C4-2B (cell line): ENCODE results near the gene KCNQ5.

Experiments
- H3K27ac ChIP-seq: fragments of 450-650 bp; 2 replicates; pipeline ENCODE4 v1.5.1; 2017
- ZFX ChIP-seq: fragments of 450-650 bp; IDR thresholded peaks from 2 replicates; pipeline ENCODE4 v1.6.1; 2017
- TF ChIP-seq, protein P1 (sequence below): fragments of 450-650 bp; conservative IDR thresholded peaks from 2 replicates; pipeline ENCODE4 v1.5.1; 2017; ENCODE audit warnings: mild to moderate bottlenecking

Gene KCNQ5

DNA sequence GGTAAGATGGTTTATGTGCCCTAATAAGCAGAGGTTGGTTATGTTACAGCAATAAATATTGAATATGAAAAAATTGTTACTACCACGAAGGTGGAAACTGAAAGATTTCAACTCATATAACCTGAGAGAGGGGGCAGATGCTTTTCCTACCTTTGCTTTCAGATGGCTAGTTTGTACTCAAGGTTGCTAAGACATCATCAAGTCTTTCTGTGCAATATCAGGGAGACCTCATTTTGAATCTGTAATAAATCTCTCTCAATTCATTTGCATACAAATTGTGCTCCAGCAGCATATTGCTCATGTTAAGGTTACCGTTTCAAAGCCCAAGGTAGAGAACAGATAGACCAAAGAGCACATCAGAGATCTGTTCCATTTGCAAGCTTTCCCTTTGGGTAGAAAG is 383.0 kb downstream of the KCNQ5 start:
- TF ChIP-seq ZFX, result no peak
- TF ChIP-seq, protein P1, sequence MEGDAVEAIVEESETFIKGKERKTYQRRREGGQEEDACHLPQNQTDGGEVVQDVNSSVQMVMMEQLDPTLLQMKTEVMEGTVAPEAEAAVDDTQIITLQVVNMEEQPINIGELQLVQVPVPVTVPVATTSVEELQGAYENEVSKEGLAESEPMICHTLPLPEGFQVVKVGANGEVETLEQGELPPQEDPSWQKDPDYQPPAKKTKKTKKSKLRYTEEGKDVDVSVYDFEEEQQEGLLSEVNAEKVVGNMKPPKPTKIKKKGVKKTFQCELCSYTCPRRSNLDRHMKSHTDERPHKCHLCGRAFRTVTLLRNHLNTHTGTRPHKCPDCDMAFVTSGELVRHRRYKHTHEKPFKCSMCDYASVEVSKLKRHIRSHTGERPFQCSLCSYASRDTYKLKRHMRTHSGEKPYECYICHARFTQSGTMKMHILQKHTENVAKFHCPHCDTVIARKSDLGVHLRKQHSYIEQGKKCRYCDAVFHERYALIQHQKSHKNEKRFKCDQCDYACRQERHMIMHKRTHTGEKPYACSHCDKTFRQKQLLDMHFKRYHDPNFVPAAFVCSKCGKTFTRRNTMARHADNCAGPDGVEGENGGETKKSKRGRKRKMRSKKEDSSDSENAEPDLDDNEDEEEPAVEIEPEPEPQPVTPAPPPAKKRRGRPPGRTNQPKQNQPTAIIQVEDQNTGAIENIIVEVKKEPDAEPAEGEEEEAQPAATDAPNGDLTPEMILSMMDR, result no peak

DNA sequence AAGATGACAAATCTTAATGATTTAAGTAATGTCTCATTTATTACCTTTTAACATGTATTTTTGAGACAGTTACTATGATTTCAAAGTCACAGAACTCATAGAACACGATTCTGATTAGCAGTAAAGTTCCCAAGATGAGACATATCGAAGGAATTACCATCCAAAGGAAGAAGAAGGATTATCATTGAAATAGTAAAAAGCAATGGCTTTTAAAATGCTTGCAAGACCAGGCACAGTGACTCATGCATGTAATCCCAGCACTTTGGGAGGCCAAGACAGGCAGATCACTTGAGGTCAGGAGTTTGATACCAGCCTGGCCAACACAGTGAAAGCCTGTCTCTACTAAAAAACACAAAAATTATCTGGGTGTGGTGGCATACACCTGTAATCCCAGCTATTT is 384.3 kb downstream of the KCNQ5 start:
- no peak overlapping the region for H3K27ac ChIP-seq
- no peak for TF ChIP-seq ZFX
- TF ChIP-seq, protein P1, result no peak

More for the DNA sequence above, 383.0 kb downstream of the KCNQ5 start:
- H3K27ac ChIP-seq, result no peak overlapping the region

DNA sequence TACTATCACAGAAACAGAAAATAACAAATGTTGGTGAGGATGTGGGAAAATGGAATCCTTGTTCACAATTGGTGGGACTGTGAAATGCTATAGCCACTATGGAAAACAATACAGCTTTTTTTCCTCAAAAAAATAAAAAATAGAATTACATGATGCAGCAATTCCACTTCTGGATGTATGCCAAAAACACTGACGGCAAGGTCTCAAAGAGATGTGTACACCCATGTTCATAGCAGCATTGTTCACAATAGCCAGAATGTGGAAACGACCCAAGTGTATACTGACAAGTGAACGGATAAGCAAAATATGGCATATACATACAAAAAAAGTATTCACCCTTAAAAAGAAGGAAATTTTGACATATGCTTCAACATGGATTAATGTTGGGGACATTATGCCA is 390.1 kb downstream of the KCNQ5 start:
- no peak overlapping the region for H3K27ac ChIP-seq
- TF ChIP-seq, protein P1, result no peak
- no peak for TF ChIP-seq ZFX

DNA sequence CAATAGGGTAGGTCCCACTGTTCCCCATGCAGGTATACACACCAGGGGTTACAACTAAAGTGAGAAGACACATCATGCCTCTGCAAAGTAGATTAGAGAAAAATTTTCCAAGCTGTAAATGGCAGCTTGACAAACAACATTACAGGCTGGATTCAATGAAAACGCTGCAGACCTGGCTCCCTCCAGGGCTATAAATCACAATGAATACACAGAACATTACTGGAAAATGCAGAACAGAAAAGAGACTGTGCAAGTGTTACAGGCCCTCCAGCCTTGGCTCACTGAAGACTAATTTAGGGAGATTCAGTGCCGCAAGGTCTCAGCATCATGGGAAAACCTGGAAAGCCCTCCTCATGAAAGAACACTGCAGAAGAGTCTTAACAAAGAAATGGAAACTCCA is 395.6 kb downstream of the KCNQ5 start:
- no peak for TF ChIP-seq ZFX
- TF ChIP-seq, protein P1, result no peak
- H3K27ac ChIP-seq, result no peak overlapping the region

DNA sequence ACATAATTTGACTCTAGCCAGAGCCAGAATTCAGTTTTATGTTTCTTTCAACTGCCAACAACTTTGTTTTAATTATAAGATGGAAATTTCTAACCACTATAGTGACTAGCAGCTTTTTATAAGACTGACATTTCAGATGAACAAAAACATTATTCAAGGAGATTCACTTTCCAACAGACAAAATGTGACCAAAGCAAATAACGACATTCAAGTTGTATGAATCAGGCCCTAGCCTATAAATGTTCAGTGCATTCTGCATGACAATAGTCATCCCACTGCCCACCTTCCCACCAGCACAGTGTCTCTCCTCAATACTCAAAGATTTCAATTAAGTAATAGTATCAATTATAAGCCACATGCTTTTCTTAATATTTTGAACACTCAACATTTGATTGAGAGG is 402.7 kb downstream of the KCNQ5 start:
- TF ChIP-seq, protein P1, result no peak
- no peak for TF ChIP-seq ZFX
- H3K27ac ChIP-seq, result no peak overlapping the region

DNA sequence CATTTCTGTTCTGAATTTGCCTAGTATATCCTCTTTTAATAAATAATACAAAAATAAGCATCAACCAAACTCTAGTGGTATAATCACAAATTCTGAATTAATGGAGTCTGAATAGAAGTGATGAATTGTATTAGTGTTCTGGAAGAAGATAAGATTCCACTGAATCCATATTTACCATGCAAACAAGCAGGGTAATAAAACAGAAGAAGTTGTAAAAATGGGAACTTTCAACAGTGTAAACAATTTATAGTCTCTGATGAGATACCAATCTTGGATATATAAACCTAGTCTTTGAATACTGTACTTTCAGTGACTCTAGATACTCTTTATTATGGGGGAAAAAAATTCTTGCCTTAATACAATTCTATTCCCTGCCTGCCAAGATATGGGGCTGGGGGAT is 405.8 kb downstream of the KCNQ5 start:
- peak overlapping the region; percentile 68 for H3K27ac ChIP-seq

DNA sequence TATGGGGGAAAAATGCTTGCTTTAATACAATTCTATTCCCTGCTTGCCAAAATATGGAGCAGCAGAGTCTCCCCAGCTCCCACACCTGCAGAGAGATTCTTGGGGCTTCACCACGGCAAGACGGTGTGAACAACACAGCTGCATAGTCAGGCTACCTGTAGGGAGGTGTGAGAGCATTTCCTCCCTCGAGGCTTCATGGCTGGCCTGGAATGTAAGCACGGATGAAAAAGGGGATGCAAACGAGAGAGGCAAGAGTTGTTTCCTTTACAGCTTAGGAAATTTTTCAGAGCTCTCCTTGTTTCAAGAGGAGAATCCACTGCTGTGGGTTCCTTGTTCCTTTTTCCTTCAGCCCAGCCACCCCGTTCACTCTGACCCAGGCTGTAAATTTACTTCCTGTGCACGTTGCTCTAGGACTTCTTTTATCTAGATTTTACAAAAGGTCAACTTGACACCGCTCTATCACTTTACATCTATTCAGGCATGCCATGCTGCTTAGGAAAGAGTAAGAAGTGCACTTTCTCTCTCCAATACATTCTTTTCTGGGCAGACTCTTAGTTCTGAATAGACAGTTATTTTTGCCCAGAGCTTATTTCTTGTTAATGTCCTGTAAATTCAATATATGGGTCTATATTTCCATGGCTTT is 406.4 kb downstream of the KCNQ5 start:
- peak overlapping the region; percentile 68 for H3K27ac ChIP-seq
- no peak for TF ChIP-seq ZFX
- TF ChIP-seq, protein P1, result no peak

More for the DNA sequence above, 405.8 kb downstream of the KCNQ5 start:
- TF ChIP-seq, protein P1, result no peak
- TF ChIP-seq ZFX, result no peak
